SH-SY5Y (cell line): Measurements from ENCODE around the gene TRABD2B.

Source experiments
- GATA2 ChIP-seq: IDR thresholded peaks from 2 replicates; pipeline ENCODE4 v1.6.1; 2011; ENCODE audit warnings: mild to moderate bottlenecking, low read depth, low read length
- GATA3 ChIP-seq: IDR thresholded peaks from 2 replicates; pipeline ENCODE4 v1.6.1; 2011; ENCODE audit warnings: low read depth, mild to moderate bottlenecking, low read length, moderate library complexity

- TF ChIP-seq GATA3 (no peak), GATA2 (no peak)
Measured at GRCh38 chr1:48016515-48016914, 19.3 kb upstream of the TRABD2B start.
